NB4 (cell line): ENCODE results near the gene EEA1.

Source experiments
- DNase-seq: peaks from one replicate; pipeline ENCODE4 v3.0.0; 2010; ENCODE audit warnings: low read depth
- H3K4me3 ChIP-seq: one replicate; pipeline ENCODE4 v1.5.1; 2011; ENCODE audit warnings: mild to moderate bottlenecking, low read depth, low read length, moderate library complexity
- CTCF ChIP-seq: IDR thresholded peaks from one replicate; pipeline ENCODE4 v1.5.1; 2012; ENCODE audit warnings: low read depth, low read length
- MAX ChIP-seq: IDR thresholded peaks from 2 replicates; pipeline ENCODE4 v1.6.1; 2011; ENCODE audit warnings: low read depth, low read length
- MYC ChIP-seq: IDR thresholded peaks from 2 replicates; pipeline ENCODE4 v1.6.1; 2011; ENCODE audit warnings: low read depth, low read length
- POLR2A ChIP-seq: IDR thresholded peaks from 2 replicates; pipeline ENCODE4 v1.6.1; 2011; ENCODE audit warnings: mild to moderate bottlenecking; ENCODE audit not compliant: insufficient read length; ENCODE audit errors: extremely low read depth

The EEA1 gene

GRCh38 chr12:92921877-92922276 lies 7.2 kb downstream of the EEA1 start:
- DNase-seq, result no peak
- no peak overlapping the region for H3K4me3 ChIP-seq
- TF ChIP-seq CTCF (no peak), MYC (no peak), POLR2A (no peak), MAX (no peak)

GRCh38 chr12:92915365-92915764 lies 13.7 kb downstream of the EEA1 start:
- no peak for TF ChIP-seq MYC
- no peak overlapping the region for H3K4me3 ChIP-seq
- no peak for DNase-seq

DNA sequence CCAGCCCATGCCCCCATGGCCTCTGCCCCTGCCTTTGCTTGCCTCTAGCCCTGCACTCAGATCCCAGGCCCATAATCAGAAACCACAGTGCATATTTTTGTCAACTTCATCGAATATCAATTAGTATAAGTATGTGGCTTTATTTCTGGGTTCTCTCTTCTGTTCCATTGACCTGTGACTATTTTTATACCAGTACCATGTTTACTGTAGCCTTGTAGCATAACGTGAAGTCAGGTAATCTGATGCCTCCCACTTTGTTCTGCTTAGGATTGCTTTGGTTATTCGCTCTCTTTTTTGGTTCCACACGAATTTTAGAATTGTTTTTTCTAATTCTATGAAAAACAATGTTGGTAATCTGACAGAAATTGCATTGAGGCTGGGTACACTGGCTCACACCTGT lies 14.9 kb downstream of the EEA1 start:
- TF ChIP-seq MYC (no peak), MAX (no peak), CTCF (no peak), POLR2A (no peak)
- no peak overlapping the region for H3K4me3 ChIP-seq
- DNase-seq, result no peak

DNA sequence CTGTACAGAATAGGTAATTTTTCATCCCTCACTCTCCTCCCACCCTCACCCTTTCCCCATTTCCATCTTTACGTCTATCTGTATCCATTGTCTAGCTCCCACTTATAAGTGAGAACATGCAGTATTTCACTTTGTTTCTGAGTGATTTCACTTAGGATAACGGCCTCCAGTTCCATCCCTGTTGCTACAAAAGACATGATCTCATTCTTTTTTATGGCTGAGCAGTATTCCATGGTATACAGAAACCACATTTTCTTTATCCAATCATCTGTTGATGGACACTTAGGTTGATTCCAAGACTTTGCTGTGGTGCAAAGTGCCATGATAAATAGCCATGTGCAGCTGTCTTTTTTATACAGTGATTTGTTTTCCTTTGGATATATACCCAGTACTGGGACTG lies 16.4 kb downstream of the EEA1 start:
- no peak overlapping the region for H3K4me3 ChIP-seq
- no peak for DNase-seq
- no peak for TF ChIP-seq POLR2A
- no peak for TF ChIP-seq MYC
- TF ChIP-seq CTCF, result no peak
- no peak for TF ChIP-seq MAX

DNA sequence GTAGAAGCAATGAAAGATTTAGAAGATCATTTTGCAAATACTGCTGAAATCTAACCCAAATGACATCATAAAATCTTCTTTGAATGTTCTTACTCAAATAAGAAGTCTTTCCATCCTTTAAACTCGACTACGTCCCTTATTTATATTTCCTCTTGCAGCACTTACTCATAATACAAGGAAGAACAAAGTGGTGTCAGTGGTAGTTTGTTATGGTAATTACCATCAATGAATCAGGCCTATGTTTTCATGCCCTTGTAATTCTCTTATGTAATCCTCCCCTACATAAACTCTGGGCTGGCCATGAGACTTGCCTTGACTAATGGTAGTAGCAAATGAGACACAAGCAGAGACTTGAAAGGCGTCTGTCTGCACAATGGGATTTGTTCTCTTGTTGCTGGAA lies 17.0 kb downstream of the EEA1 start:
- H3K4me3 ChIP-seq, result no peak overlapping the region
- peak; percentile 88 for DNase-seq
- peak; percentile 41; the same call in 1 of the 2 replicates for TF ChIP-seq MAX
- no peak for TF ChIP-seq POLR2A
- TF ChIP-seq CTCF, result no peak
- TF ChIP-seq MYC, result peak; percentile 58

DNA sequence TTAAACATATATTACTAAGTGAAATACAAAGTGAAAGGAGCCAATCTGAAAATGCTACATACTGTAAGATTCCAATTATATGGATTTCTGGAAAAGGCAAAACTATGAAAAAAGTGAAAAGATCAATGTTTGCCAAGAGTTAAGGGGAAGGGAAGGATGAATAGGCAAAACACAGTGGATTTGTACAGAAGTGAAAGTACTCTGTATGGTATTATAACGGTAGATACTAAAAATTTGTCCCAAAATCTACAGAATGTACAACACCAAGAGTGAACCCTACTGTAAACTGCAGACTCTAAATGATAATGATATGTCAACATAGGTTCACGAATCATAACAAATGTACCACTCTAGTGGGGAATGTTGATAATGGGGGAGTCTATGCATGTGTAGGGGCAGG lies 17.8 kb downstream of the EEA1 start:
- H3K4me3 ChIP-seq, result no peak overlapping the region
- no peak for DNase-seq
- no peak for TF ChIP-seq POLR2A
- no peak for TF ChIP-seq MAX
- no peak for TF ChIP-seq MYC
- no peak for TF ChIP-seq CTCF
